ENCODE data around the gene MDM2. TPM values are rescaled to one million over a fixed set of nuclear protein-coding genes. Genes with fewer than 3 reads are reported as not detected.

The MDM2 gene
- total RNA-seq (58.3 and 70.3 TPM in 2 replicates), polyA plus RNA-seq (23.7 and 37.3 TPM in 2 replicates)

GRCh38 chr12:68807576-68808387 is at the start of gene MDM2:
Gene MDM2 (plus strand): TSS chr12:68808177. CDS start chr12:68808478, 301 bp downstream.
- peak within 1 kb of the TSS; percentile 95 for H3K27ac ChIP-seq
- H3K4me1 ChIP-seq (ENCODE audit: low read depth), result peaks cover 6% of the 10 kb centered on the region
- H3K27me3 ChIP-seq, result no peaks in the 10 kb centered on the region
- TF ChIP-seq CTCF (IDR thresholded peaks at IDR 0.05; ENCODE audit: low read depth, low read length), result peak; percentile 83
- H3K36me3 ChIP-seq, result peaks cover 9% of the 10 kb centered on the region
- H3K4me3 ChIP-seq, result peak within 1 kb of the TSS; percentile 67
- H3K9me3 ChIP-seq (ENCODE audit: low read depth), result no peaks in the 10 kb centered on the region
- peak; percentile 94 to 96 for DNase-seq (ENCODE audit: low read depth in 1 of 2, low spot score in 1 of 2)

- no peaks in the 10 kb centered on the region for H3K9me3 ChIP-seq (ENCODE audit: low read depth)
- TF ChIP-seq CTCF (IDR thresholded peaks at IDR 0.05; ENCODE audit: low read depth, low read length), result no peak
- no peak overlapping the region for H3K4me3 ChIP-seq
- no peak overlapping the region for H3K27ac ChIP-seq
- H3K27me3 ChIP-seq, result no peaks in the 10 kb centered on the region
- peaks cover 18% of the 10 kb centered on the region for H3K36me3 ChIP-seq
- no peaks in the 10 kb centered on the region for H3K4me1 ChIP-seq (ENCODE audit: low read depth)
- DNase-seq (ENCODE audit: low read depth in 1 of 2, low spot score in 1 of 2), result no peak
These were observed 48.1 kb upstream of the MDM2 start for GRCh38 chr12:68759852-68760251.

- Histone ChIP-seq H3K36me3 (peaks cover 13% of the 10 kb centered on the region), H3K27me3 (no peaks in the 10 kb centered on the region), H3K4me3 (no peak overlapping the region), H3K27ac (no peak overlapping the region), H3K4me1 (ENCODE audit: low read depth) (no peaks in the 10 kb centered on the region), H3K9me3 (ENCODE audit: low read depth) (no peaks in the 10 kb centered on the region)
- no peak for TF ChIP-seq CTCF (IDR thresholded peaks at IDR 0.05; ENCODE audit: low read depth, low read length)
- DNase-seq (ENCODE audit: low read depth in 1 of 2, low spot score in 1 of 2), result no peak
These were observed 47.1 kb upstream of the MDM2 start for GRCh38 chr12:68760806-68761441.

- no peak for TF ChIP-seq CTCF (IDR thresholded peaks at IDR 0.05; ENCODE audit: low read depth, low read length)
- Histone ChIP-seq H3K4me3 (no peak overlapping the region), H3K27ac (no peak overlapping the region), H3K36me3 (peaks cover 13% of the 10 kb centered on the region), H3K9me3 (ENCODE audit: low read depth) (no peaks in the 10 kb centered on the region), H3K4me1 (ENCODE audit: low read depth) (no peaks in the 10 kb centered on the region), H3K27me3 (no peaks in the 10 kb centered on the region)
- no peak for DNase-seq (ENCODE audit: low read depth in 1 of 2, low spot score in 1 of 2)
These were observed 46.5 kb upstream of the MDM2 start for GRCh38 chr12:68761442-68761812.

- no peaks in the 10 kb centered on the region for H3K4me1 ChIP-seq (ENCODE audit: low read depth)
- peaks cover 18% of the 10 kb centered on the region for H3K36me3 ChIP-seq
- DNase-seq (ENCODE audit: low read depth in 1 of 2, low spot score in 1 of 2), result no peak
- H3K27ac ChIP-seq, result no peak overlapping the region
- H3K4me3 ChIP-seq, result no peak overlapping the region
- no peaks in the 10 kb centered on the region for H3K27me3 ChIP-seq
- no peaks in the 10 kb centered on the region for H3K9me3 ChIP-seq (ENCODE audit: low read depth)
- no peak for TF ChIP-seq CTCF (IDR thresholded peaks at IDR 0.05; ENCODE audit: low read depth, low read length)
These were observed 45.9 kb upstream of the MDM2 start for GRCh38 chr12:68761901-68762630.
